SU-DHL-6 (cell line): ENCODE data around the gene ZDHHC5.

ENCODE experiments used
- EZH2phosphoT487 ChIP-seq: fragments of 200-600 bp; sonication (generic), shearing (Covaris generic); conservative IDR thresholded peaks from 2 replicates; pipeline ENCODE4 v1.6.1; 2018; ENCODE audit warnings: mild to moderate bottlenecking, antibody characterized with exemption, low read length, moderate library complexity, mixed read lengths
- TF ChIP-seq, protein P1 (sequence below): fragments of 200-600 bp; sonication (generic); IDR thresholded peaks from one replicate; pipeline ENCODE4 v1.5.1; 2017; ENCODE audit warnings: antibody characterized with exemption, mild to moderate bottlenecking, low read length, moderate library complexity; ENCODE audit not compliant: insufficient read depth, poor library complexity, severe bottlenecking

DNA sequence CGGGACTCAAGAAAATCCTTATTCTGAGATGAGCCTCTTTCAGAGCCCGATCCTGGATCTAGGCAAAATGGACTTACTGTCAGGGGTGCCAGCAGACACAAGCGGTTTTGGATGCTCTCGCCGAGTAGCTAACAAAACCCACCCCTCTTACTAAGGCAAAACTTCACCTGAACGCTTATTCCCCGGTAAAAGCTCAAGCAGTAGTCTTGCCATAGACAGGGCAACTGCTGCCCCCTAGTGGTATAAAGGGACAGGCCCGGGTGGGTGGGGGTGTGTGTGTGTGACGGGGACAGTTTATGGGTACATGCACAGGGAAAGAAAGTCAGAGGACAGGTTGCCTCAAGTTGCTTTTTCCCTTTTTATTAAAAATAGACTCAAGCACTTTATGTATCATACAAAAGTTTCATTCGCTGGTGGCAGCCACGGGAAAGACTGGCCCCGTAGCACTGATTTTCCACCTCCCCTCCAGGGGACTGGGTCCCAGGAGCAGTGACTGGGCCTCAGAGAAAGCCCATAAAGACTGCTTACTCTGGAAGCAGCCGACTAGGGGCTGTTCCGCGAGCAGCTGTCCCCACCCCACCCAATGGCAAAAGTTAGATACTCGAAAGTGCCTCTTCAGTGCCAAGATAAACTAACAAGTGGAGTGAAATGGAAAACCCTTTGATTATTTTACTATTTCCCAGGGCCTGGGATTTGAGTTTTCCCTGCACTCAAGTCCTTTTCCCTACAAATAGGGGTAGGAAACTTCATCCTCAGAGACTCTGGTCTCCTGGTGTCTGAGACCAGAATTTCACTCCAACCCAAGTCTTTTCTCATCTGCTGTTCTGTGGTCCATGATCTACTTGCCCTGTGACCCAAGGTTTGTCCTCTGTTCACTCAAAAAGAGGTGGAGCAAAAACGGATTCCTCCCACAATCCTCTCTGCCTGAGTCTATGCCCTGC lies 22.9 kb upstream of the ZDHHC5 start:
- TF ChIP-seq EZH2phosphoT487 = no peak
- TF ChIP-seq, protein P1, sequence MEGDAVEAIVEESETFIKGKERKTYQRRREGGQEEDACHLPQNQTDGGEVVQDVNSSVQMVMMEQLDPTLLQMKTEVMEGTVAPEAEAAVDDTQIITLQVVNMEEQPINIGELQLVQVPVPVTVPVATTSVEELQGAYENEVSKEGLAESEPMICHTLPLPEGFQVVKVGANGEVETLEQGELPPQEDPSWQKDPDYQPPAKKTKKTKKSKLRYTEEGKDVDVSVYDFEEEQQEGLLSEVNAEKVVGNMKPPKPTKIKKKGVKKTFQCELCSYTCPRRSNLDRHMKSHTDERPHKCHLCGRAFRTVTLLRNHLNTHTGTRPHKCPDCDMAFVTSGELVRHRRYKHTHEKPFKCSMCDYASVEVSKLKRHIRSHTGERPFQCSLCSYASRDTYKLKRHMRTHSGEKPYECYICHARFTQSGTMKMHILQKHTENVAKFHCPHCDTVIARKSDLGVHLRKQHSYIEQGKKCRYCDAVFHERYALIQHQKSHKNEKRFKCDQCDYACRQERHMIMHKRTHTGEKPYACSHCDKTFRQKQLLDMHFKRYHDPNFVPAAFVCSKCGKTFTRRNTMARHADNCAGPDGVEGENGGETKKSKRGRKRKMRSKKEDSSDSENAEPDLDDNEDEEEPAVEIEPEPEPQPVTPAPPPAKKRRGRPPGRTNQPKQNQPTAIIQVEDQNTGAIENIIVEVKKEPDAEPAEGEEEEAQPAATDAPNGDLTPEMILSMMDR = peak; percentile 96
